ENCODE measurements around the gene TGM4.

Gene TGM4

DNA sequence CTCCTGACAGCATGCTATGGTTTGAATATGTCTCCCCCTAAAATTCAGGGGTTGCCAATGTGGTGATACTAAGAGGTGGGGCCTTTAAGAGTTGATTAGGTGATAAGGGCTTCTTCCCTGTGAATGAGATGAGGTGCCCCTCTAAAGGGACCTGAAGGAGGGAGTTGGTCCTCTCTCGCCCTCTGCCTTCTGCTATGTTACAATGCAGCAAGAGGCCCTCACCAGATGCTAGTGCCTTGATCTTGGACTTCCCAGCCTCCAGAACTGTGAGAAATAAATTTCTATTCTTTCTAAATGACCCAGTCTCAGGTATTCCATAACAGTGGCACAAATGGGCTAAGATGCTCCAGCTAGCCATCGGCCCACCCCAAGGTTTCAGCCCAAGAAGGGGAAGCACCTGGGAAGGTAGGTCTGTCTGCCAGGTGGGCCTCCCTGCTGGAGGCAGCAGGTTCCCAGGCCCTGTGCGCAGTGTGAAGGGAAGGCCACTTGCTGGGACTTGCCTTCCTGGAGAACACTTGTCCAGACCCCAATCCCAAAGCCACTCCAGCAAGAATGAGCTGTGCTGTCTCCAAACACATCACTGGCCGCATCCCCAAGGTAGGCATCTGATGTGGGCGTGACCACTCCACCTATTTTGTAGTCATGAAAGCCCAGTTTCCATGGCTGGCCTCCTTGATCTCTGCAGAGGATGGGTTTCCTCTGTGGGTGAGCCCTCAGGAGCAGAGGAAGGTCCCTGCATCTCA lies 9.0 kb downstream of the TGM4 start:
- no peak for DNase-seq

- DNase-seq = no peak
Observed at GRCh38 chr3:44883999-44884431, 9.6 kb downstream of the TGM4 start.

DNA sequence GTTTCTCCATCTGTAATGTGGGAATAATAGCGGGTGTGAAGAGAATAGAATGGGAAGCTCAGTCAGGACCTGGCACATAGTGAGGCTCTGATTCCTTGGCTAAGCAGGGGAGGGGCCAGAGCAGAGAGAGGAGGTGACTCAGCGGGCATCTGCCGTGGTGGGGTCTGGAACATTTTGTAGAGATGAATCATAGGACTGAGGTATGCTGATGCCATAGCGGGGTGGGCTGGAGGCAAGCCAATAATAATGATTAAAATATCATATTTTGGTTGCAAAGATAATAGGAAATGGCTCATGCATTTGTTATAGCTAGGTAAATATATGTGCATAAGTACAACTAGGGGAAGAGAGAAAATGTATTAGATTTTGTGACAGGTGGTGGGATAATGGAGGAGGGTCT lies 11.2 kb downstream of the TGM4 start:
- DNase-seq = no peak

GRCh38 chr3:44886561-44886960 lies 12.2 kb downstream of the TGM4 start:
- no peak for DNase-seq

- no peak for DNase-seq
Observed at GRCh38 chr3:44887101-44887500, 12.7 kb downstream of the TGM4 start.

GRCh38 chr3:44890258-44890657 lies 15.8 kb downstream of the TGM4 start:
- no peak for DNase-seq

DNA sequence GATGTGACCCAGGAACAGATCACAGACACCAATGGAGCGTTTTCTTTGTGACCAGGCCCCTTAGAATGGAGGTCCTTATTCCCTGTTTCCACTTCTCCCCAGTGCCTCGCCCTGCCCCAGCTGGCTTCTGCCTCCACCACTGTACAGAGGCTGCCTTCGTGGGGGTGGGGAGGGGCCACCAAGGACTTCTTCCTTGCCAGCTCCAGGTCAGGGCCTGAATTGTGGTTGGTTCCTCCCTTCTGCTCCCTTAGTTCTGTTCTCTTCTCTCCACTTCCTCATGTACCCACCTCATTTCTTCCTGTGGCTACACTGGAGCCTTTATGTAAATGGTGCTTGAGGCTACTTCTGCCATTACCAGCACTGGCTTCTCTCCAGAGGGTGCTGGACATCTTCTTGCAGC lies 16.4 kb downstream of the TGM4 start:
- DNase-seq = no peak

DNA sequence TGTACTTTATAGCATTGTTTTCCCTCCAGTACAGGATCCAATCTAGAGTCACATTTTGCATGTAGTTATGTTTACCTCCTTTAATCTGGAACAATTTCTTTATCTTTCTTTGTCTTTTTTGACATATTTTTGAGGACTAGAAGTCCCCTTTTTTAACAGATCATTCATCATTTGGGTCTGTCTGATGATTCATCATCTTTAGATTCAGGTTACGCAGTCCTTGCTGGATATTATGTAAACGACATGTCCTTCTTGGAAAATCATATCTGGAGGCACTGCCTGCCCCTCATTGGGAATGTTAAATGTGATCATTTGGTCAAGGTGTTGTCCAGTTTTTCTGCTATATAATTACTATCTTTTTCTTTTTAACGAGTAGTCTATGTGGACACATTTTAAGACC lies 18.3 kb downstream of the TGM4 start:
- no peak for DNase-seq

DNA sequence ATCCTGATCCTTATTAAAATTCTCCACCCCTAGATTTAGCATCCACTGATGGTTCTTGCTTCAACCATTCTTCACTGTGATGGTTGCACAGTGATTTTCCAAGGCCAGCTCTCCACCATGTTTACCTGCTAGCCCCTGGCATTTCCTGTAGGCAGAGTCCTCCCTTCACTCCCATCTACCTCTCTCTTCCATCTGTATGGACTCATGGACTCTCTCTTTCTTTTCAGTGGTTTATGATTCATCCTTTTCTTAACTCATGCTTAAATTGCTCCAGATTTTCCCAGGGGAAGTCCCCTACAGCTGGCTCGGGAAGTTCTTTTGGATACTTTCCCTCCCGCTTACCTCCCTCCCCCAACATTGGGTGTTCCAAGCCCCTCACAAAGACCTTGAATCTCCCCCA lies 18.7 kb downstream of the TGM4 start:
- no peak for DNase-seq

- no peak for DNase-seq
Observed at GRCh38 chr3:44894485-44894884, 20.1 kb downstream of the TGM4 start.

GRCh38 chr3:44896440-44896839 lies 22.0 kb downstream of the TGM4 start:
- no peak for DNase-seq

DNA sequence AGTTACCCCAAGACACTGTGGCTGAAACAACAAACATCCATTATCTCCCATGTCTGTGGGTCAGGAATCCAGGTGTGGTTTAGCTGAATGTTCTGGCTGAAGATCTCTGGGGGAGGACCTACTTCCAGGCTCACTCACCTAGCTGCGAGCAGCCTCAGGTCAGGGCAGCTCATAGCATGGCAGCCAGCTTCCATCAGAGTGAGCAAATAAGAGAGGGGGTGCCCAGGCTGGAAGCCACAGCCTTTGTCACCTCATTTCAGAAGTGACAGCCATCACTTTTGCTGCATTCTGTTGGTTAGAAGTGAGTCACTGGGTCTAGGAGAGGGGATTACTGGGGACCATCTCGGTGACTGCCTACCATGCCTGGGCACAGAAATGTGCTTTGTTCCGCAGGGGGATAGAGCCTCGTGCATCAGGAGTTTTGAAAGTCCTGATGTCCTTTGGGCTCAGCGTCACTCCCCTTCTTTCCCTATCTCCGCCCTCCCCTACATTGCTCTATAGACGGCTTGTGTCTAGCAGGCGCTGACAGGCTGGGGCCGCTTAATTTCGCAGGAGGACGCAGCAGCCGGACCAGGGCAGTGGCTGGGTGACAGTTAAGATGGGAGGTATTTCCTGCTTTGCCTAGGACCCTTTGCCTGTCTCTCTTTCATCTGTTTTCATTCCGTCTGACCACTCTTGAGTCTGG lies 25.4 kb downstream of the TGM4 start:
- no peak for DNase-seq

DNA sequence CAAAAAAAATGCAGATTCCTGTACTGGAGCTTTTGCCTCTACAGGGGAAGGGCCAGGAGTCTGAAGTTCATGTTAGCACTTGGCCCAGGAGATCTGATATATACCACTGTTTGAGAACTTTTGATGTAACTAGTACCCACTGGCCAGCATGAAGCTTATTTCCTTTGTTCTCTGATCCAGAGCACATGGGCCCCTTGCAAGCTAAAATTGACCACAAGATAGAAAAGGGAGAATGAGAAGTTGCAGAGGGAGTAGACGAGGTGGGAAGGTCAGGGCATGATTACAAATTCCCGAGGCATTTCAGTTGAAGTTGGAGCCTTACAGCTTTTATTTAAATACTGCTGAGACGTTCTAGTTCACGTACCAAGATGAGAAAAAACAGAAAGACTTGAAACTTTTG lies 28.2 kb downstream of the TGM4 start:
- no peak for DNase-seq

DNA sequence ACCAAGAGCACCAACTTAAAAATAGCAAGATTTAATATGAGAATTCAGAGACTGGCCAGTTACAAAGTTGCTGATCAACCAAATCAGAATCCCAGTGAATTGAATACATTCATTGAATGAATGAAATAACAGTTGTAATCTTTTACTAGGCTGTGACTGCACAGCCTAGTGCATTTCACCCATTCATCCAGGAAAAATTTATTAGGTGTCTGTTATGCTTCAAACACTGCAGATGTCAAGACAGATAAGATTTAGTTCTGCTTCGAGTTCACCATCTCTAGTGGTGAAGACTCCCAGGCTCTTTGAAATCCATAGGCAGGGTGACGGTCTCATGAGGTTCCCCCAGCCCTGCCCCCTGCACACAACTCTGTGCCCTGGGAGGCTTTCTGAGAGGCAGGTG lies 28.9 kb downstream of the TGM4 start:
- DNase-seq = no peak

- DNase-seq = no peak
Observed at GRCh38 chr3:44903751-44904150, 29.3 kb downstream of the TGM4 start.

DNA sequence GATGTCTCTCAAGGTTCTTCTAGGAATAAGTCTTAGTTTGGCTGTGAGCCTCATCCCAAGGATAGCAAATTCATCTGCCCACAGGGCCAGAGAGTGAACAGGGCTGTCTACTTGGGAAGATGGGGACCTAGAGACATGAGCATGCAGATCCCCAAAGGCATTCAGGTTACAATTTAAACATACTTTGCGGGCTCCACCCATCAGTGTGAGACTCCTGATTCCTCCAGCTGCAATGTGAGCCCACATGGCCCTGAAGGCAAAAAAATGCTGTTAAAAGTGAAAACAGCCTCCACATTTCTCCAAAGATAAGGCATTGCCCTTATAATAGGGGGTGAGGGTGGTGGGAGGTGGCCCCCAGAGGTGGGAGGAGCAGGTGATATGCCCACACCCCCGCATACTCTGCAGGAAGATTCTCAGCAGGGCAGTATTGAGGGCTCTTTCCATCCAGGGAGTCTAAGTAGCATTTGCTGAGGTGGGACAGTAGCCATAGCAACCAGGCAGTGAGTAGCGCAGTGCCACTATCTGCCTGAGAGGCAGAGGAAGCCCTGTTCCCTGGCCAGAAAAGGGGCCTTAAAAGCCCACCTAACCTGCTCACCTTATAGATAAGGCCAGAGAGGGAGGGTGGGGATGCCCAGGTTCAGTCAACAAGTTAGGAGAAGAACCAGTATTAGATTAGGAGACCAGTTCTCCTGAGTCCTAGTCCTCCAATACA lies 31.2 kb downstream of the TGM4 start:
- DNase-seq = no peak

DNA sequence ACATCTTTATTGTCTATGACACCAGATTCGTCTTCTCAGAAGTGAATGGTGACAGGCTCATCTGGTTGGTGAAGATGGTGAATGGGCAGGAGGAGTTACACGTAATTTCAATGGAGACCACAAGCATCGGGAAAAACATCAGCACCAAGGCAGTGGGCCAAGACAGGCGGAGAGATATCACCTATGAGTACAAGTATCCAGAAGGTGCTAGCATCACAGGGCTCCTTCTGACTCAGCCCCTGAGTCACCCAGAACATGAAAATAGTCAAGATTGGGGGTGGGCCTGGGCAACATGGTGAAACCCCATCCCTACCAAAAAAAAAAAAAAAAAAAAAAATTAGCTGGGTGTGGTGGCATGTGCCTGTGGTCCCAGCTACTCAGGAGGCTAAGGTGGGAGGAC lies 32.6 kb downstream of the TGM4 start:
- no peak for DNase-seq

DNA sequence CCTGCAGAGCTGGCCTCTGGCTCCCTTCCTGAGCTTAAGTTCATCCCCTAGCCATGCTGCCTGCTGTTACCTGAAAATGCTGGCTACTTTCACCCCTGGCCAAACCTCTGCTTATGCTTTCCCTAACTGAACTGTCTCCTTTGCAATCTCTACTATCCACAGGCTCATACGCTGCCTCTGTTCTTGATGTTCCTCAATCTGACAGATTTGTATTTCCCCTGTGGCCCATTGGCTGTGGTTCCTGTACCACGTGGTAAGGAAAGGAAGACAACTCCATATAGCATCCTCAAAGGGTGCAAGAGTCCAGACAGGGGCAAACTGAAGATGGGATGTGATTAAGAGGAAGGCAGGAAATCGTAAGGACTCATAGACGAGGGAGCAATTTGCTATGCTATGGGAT lies 33.2 kb downstream of the TGM4 start:
- no peak for DNase-seq

- DNase-seq = no peak
Observed at GRCh38 chr3:44909063-44909462, 34.7 kb downstream of the TGM4 start.

- DNase-seq = no peak
Observed at GRCh38 chr3:44910693-44911092, 36.3 kb downstream of the TGM4 start.

GRCh38 chr3:44913868-44914468 lies 39.6 kb downstream of the TGM4 start:
- DNase-seq = peak; percentile 45

DNA sequence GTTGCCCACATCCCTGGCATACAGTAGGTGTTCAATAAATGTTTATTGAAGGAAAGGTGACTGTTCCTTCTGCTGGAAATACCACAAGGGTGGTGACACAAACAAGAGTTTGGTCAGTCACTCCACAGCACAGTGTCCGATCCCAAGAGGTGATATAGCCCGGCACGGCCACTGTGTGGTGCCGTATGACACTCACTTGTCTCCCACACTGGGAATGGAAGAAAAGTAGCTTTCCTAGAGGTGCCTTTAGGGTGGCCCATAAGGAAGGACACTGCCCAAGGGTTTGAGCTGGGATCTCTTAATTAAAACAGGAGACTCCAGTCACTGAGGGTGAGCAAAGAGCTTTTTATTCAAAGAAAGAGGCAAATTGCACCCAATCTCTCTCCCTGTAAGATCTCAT lies 40.5 kb downstream of the TGM4 start:
- DNase-seq = no peak

DNA sequence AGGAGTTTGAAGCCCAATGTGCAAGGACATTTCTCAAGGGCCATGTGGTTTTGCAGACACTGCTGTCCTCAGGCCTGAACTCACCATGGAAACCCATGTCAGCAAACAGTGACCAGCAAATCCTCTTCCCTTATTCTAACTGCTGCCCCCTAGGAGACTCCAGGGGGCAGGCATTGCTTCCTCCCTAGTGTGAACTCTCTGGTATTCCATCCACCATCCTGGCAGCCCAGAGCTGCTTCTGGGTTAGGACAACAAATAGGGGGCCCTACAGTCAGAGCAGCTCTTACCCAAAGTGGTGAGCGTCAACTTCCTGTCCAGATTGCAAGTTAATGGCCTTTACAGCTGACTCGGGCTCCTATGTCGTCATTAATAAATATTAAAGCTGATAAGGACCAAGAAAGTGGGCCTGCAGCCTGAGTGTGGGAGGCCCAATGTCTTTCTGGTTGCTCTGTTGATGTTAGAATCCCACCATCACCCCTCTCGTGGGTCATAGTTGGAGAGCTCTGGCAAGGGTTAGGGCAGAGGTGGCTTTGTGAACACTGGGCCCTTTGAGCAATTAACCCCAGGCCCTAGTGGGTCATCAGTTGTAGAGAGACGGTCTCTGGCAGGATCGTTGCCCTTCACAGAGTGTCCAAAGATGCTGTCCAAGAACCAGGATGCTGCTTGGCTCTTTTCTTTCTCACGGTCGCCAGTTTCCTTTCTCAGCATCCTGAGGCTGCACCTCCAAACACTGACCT lies 41.5 kb downstream of the TGM4 start:
- DNase-seq = no peak
